GM15510 (cell line): ENCODE data around the gene MACROH2A2.

Experiments used
- POLR2A ChIP-seq: IDR thresholded peaks from 3 replicates; pipeline ENCODE4 v1.6.1; 2011; ENCODE audit warnings: borderline replicate concordance; ENCODE audit not compliant: insufficient read length; ENCODE audit errors: extremely low read depth

The MACROH2A2 gene

GRCh38 chr10:70052462-70053217, at the start of gene MACROH2A2:
Gene MACROH2A2, plus strand, starts transcription at chr10:70052846. Its CDS starts 22,813 bp downstream, at chr10:70075659.
- no peak for TF ChIP-seq POLR2A

GRCh38 chr10:70007116-70007820, 45.4 kb upstream of the MACROH2A2 start:
- no peak for TF ChIP-seq POLR2A

DNA sequence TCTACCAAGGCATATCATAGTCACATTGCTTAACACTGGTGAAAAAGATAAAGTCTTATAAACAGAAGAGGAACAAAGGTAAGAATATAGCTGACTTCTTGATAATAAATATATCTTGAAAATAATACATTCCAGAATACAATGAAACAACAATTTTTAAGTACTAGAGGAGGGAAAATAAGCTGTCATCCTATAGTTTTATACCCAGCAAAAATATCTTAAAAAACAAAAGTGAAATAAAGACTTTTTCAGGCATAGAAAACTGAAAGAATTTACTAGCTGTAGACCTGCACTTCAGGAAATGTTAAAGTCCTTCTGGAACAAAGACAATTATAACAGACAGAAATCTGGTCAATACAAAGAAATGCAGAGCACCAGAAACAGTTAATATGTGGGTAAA, 21.4 kb upstream of the MACROH2A2 start:
- no peak for TF ChIP-seq POLR2A

GRCh38 chr10:70032667-70033289, 19.9 kb upstream of the MACROH2A2 start:
- no peak for TF ChIP-seq POLR2A

DNA sequence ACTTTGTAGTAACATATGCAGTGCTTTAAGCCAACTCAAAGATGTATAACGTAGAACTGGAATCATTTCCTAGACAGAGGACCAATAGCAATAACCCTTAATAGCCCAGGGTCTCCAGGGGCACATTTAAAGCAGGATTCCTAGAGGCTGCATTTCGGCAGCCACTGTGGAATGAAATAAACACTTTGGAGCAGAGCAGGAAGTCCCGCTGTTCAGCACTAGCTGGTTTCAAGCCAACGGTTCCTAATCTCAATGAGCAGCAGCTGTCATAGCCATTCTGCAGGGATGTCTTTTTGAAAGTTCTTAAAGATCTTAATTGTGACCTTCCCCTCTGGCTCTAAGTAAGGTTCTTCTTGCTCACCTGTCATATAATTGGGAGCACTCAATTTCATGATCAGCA, 18.4 kb upstream of the MACROH2A2 start:
- no peak for TF ChIP-seq POLR2A

DNA sequence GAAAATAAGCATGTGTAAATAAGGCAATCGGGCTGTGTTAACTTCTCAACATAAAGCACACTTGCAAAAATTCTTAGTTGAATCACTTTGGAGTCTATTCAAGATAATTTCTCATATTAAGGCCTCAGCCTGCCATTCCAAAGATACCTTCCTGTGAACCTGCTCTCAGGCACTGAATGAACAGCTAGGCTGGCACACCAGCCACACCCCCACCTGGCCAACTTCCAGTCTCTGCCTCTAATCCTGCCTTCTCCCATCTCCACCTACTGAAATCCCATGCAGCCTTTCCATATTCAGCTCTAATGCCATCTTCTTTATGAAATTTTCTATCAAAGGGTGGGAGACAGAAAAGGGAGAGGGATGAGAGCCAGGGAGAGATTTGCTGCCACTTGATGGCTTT, 17.1 kb upstream of the MACROH2A2 start:
- no peak for TF ChIP-seq POLR2A

DNA sequence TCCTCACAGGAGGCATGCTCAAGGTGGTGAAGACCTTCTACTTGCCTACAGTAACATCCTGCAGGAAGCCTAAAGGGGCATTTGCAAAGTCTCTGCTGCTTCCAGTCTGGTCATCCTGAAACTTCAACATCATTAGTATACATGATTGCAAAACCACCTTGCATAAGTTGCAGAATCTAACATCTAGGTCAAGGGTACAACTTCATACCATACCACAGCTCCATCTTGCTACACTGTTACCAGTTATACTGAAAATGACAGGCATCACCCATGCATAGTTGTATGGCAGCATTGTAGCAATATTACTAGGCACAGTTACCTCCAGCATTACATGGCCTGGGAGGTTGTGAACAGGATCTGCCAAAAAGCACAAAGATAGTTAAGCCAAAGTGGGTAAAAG, 13.7 kb upstream of the MACROH2A2 start:
- no peak for TF ChIP-seq POLR2A

- TF ChIP-seq POLR2A, result no peak
Observed at GRCh38 chr10:70041016-70041415, 11.6 kb upstream of the MACROH2A2 start.

GRCh38 chr10:70048030-70048723, 4.5 kb upstream of the MACROH2A2 start:
- TF ChIP-seq POLR2A, result no peak

DNA sequence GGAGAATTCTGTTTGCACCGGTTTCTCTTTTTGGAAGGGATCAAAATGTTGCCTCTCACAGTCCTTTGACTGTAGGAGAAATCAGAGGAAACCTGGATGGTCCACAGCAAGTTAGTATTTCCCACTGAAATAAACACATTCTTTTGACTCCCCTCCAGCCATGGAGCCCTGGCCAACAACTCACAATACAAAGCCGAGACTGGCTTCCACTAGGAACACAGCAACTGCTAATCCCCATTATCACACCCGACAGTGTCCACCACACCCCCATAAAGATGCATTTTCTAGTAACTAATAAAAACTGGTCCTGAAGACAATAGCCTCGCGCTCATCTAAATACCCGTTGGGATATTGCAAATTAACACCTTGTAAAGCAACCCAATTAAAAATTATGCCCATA, 798 bp upstream of the MACROH2A2 start:
- TF ChIP-seq POLR2A, result no peak

- no peak for TF ChIP-seq POLR2A
Observed at GRCh38 chr10:70053218-70053840, 683 bp downstream of the MACROH2A2 start.

DNA sequence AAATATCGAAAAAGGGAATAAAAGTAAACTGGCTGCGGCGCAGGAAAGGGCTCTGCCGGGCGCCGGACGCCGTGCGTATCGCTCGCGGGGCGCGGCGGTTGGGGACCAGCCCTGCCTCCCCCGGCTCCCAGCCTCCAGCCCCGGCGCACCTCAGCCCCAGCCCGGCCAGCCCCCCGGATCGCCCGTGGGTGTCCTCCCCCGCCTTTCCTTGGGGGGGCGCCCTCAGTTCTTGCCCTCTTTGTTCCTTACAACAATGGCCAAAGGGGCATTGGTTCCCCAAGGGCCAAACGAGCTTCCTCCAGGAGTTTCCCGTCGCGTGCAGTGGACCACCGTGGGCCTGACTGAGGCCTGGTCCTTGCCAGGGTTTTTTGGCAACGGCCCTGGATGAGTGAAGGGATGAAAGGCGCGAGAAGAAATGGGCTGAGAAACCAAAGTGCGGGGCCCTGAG, 1.2 kb downstream of the MACROH2A2 start:
- TF ChIP-seq POLR2A, result no peak

DNA sequence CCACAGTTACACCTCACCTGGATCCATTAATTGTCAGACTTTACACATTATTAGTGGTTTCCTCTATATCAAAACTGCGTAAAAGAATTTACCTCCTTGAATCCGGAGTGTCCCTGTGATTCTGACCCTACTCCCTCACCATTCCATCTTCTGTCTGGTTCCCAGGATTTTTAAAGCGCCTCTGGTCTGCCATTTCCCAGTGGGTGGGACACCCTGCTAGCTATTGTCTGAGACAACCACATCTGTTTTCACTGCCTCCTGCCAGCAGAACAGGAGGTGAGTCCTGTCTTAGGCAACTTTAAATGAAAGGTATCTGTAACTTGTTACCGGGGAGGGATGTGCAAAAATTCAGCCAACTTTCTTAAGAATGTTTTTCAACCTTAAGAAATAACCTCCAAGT, 2.3 kb downstream of the MACROH2A2 start:
- no peak for TF ChIP-seq POLR2A

DNA sequence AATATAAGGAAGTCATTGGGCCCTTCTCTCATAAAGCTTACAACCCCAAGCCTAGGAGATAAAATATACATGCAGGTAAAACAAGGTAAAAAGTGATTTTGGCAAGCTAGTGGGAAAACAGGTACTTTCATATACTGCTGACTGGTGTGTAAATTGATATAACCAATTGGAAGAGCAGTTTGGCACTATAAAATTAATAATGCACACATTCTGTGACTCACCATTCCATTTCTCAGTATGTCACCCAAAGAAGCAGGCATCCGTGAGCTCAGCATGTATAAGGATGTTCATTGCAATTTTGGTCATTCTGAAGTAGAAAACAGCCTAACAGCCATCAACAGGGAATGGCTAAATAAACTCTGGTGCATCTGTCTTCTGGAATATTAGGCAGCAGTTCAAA, 2.9 kb downstream of the MACROH2A2 start:
- TF ChIP-seq POLR2A, result no peak

DNA sequence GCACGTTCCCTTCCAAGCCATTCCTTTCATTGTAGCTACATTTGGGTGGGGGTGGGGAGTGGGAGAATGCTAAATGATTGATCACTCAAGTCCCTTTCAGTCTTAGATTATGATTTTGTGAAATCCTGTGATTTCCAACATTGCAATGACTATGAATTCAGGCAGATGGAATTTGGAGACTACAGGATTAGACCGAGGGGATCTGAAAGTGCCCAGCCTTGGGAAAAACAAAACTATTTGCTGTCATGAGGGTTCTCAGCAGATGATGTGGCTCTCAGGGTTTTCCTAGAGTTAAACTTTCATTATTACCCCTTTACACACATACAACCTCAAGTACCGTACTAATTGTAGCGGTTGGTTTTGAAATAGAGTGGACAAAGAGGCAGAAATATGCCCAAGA, 4.7 kb downstream of the MACROH2A2 start:
- no peak for TF ChIP-seq POLR2A

DNA sequence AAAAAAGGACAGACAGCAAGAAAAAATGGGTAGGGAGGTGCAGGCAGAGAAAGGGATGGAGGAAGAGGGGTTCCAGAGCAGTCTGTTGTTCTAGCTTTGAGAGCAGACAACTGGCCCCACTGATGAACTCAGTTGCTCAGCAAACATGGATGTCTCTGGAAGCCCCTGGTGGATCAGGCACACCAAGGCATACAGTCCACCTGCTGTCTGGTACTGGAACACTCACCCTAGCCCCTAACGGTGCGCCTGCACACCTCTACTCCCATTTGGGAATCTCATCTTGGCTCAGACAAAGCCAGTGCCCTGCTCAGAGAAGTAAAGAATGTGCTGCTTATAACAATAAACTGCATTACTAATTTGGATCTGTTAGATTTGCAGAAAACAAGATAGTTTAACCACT, 7.7 kb downstream of the MACROH2A2 start:
- TF ChIP-seq POLR2A, result no peak
